GM15510 (cell line): ENCODE data around the gene LAMA5.

ENCODE experiments used
- POLR2A ChIP-seq: IDR thresholded peaks from 3 replicates; pipeline ENCODE4 v1.6.1; 2011; ENCODE audit warnings: borderline replicate concordance; ENCODE audit not compliant: insufficient read length; ENCODE audit errors: extremely low read depth

LAMA5 gene

GRCh38 chr20:62293111-62293784 lies 73.9 kb downstream of the LAMA5 start:
- no peak for TF ChIP-seq POLR2A

- TF ChIP-seq POLR2A: no peak
These were observed 75.0 kb downstream of the LAMA5 start for GRCh38 chr20:62292108-62292507.

GRCh38 chr20:62291251-62292066 lies 75.7 kb downstream of the LAMA5 start:
- TF ChIP-seq POLR2A: no peak

GRCh38 chr20:62289898-62290297 lies 77.2 kb downstream of the LAMA5 start:
- TF ChIP-seq POLR2A: no peak

GRCh38 chr20:62289131-62289530 lies 78.0 kb downstream of the LAMA5 start:
- TF ChIP-seq POLR2A: no peak

GRCh38 chr20:62288535-62289105 lies 78.5 kb downstream of the LAMA5 start:
- no peak for TF ChIP-seq POLR2A

- no peak for TF ChIP-seq POLR2A
These were observed 79.2 kb downstream of the LAMA5 start for GRCh38 chr20:62287759-62288534.

GRCh38 chr20:62287129-62287528 lies 80.0 kb downstream of the LAMA5 start:
- no peak for TF ChIP-seq POLR2A

GRCh38 chr20:62286493-62287064 lies 80.5 kb downstream of the LAMA5 start:
- no peak for TF ChIP-seq POLR2A

- no peak for TF ChIP-seq POLR2A
These were observed 81.4 kb downstream of the LAMA5 start for GRCh38 chr20:62285722-62286121.

GRCh38 chr20:62285151-62285550 lies 82.0 kb downstream of the LAMA5 start:
- TF ChIP-seq POLR2A: no peak

- TF ChIP-seq POLR2A: no peak
These were observed 82.7 kb downstream of the LAMA5 start for GRCh38 chr20:62284448-62284847.

GRCh38 chr20:62282877-62283503 lies 84.1 kb downstream of the LAMA5 start:
- TF ChIP-seq POLR2A: no peak

GRCh38 chr20:62282103-62282502 lies 85.0 kb downstream of the LAMA5 start:
- no peak for TF ChIP-seq POLR2A
